Panc1 (cell line): ENCODE data around the gene TEDDM1.

Experiments
- CTCF ChIP-seq: fragments of 450-650 bp; IDR thresholded peaks from 2 replicates; pipeline ENCODE4 v1.5.1; 2017; ENCODE audit warnings: mild to moderate bottlenecking
- POLR2AphosphoS5 ChIP-seq: IDR thresholded peaks from 2 replicates; pipeline ENCODE4 v1.6.1; 2012; ENCODE audit warnings: mild to moderate bottlenecking, low read depth, low read length, moderate library complexity
- REST ChIP-seq, 2 experiments: IDR thresholded peaks; 2 replicates each; pipeline ENCODE4 v1.6.1; 2011 to 2012; ENCODE audit warnings: low read depth in 2 of 2, control low read depth in 1 of 2, low read length in 1 of 2, mild to moderate bottlenecking in 1 of 2, moderate library complexity in 1 of 2; ENCODE audit not compliant: insufficient read depth in 1 of 2
- SIN3A ChIP-seq: IDR thresholded peaks from 2 replicates; pipeline ENCODE4 v1.6.1; 2012; ENCODE audit warnings: low read depth, mild to moderate bottlenecking, low read length, moderate library complexity, borderline replicate concordance; ENCODE audit not compliant: insufficient read depth
- TCF7L2 ChIP-seq: IDR thresholded peaks from 2 replicates; pipeline ENCODE4 v1.6.1; 2011; ENCODE audit warnings: mild to moderate bottlenecking, low read depth, low read length, inconsistent platforms

GRCh38 chr1:182376936-182377574 lies 23.4 kb downstream of the TEDDM1 start:
- TF ChIP-seq CTCF (no peak), REST (IDR thresholded peaks at IDR 0.05; ENCODE audit: insufficient read depth in 1 of 2, low read depth in 2 of 2, low read length in 1 of 2) (no peak), POLR2AphosphoS5 (no peak), SIN3A (no peak), TCF7L2 (no peak)
